MM.1S (cell line): ENCODE data around the gene MRPS27.

ENCODE experiments used
- DNase-seq: peaks from one replicate; pipeline ENCODE4 v3.0.0-alpha.2; 2015
- H2AFZ ChIP-seq: fragments of 300-600 bp; sonication (generic); 2 replicates; pipeline ENCODE4 v1.6.0; 2016; ENCODE audit warnings: antibody characterized with exemption, low read length
- H3F3A ChIP-seq: fragments of 300-600 bp; sonication (generic); 2 replicates; pipeline ENCODE4 v1.6.1; 2016; ENCODE audit warnings: mild to moderate bottlenecking, antibody characterized with exemption, low read length, moderate library complexity, mixed read lengths; ENCODE audit not compliant: insufficient read depth
- H3K27ac ChIP-seq: fragments of 300-600 bp; sonication (generic); 2 replicates; pipeline ENCODE4 v1.5.1; 2016; ENCODE audit warnings: mild to moderate bottlenecking, low read length
- H3K27me3 ChIP-seq: fragments of 300-600 bp; sonication (generic); replicated peaks from 2 replicates; pipeline ENCODE4 v1.6.0; 2016; ENCODE audit warnings: low read length; ENCODE audit not compliant: insufficient read depth
- H3K36me3 ChIP-seq: fragments of 300-600 bp; sonication (generic); replicated peaks from 2 replicates; pipeline ENCODE4 v1.6.1; 2016; ENCODE audit warnings: mild to moderate bottlenecking, low read length, mixed read lengths; ENCODE audit not compliant: insufficient read depth
- H3K4me1 ChIP-seq: fragments of 300-600 bp; sonication (generic); 2 replicates; pipeline ENCODE4 v1.6.1; 2016; ENCODE audit warnings: low read length, mixed read lengths
- H3K4me2 ChIP-seq: fragments of 300-600 bp; sonication (generic); 2 replicates; pipeline ENCODE4 v1.6.0; 2016; ENCODE audit warnings: low read depth, low read length
- H3K4me3 ChIP-seq: fragments of 300-600 bp; sonication (generic); 2 replicates; pipeline ENCODE4 v1.5.1; 2016; ENCODE audit warnings: low read length, mixed read lengths
- H3K79me2 ChIP-seq: fragments of 300-600 bp; sonication (generic); 2 replicates; pipeline ENCODE4 v1.6.1; 2016; ENCODE audit warnings: mixed run types, low read length, mixed read lengths
- H3K9ac ChIP-seq: fragments of 300-600 bp; sonication (generic); 2 replicates; pipeline ENCODE4 v1.6.1; 2016; ENCODE audit warnings: low read length, mixed read lengths
- H3K9me2 ChIP-seq: fragments of 300-600 bp; sonication (generic); replicated peaks from 2 replicates; pipeline ENCODE4 v1.6.1; 2016; ENCODE audit warnings: mild to moderate bottlenecking, low read length, mixed read lengths; ENCODE audit not compliant: insufficient read depth
- H3K9me3 ChIP-seq: fragments of 300-600 bp; sonication (generic); replicated peaks from 2 replicates; pipeline ENCODE4 v1.6.1; 2016; ENCODE audit warnings: mild to moderate bottlenecking, low read length, mixed read lengths; ENCODE audit not compliant: insufficient read depth
- H4K20me1 ChIP-seq: fragments of 300-600 bp; sonication (generic); 2 replicates; pipeline ENCODE4 v1.6.1; 2016; ENCODE audit warnings: mild to moderate bottlenecking, low read length, moderate library complexity, mixed read lengths; ENCODE audit not compliant: insufficient read depth
- EZH2 ChIP-seq: fragments of 300-600 bp; sonication (generic); optimal IDR thresholded peaks from 2 replicates; pipeline ENCODE3; 2017; ENCODE audit warnings: low read depth, mild to moderate bottlenecking, antibody characterized with exemption, low read length, mixed read lengths
- EZH2phosphoT487 ChIP-seq: fragments of 300-600 bp; sonication (generic); IDR thresholded peaks from 2 replicates; pipeline ENCODE4 v1.6.1; 2018; ENCODE audit warnings: antibody characterized with exemption, low read length
- TF ChIP-seq, protein P1 (sequence below): fragments of 300-600 bp; sonication (generic); IDR thresholded peaks from 2 replicates; pipeline ENCODE4 v1.5.1; 2016; ENCODE audit warnings: antibody characterized with exemption, low read length, mixed read lengths

The MRPS27 gene

DNA sequence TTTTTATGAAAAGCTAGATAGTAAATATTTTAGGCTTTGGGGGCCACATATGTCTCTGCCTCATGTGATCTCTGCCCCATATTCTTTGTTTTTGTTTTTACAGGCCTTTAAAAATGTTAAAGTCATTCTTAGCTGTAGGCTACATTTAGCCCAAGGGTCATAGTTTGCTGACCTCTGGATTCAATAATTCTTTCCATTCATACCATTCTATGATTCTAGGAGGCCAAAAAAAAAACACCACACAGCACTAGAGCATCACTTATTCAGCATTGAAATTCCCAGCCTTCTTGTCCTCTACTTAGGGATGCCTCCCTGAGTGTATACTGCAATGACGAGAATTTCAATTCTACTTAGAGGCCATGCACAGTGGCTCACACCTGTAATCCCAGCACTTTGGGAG is 17.1 kb upstream of the MRPS27 start:
- Histone ChIP-seq H2AFZ (no peak overlapping the region), H3K27me3 (no peaks in the 10 kb centered on the region), H3K9me3 (no peaks in the 10 kb centered on the region), H3K4me3 (no peak overlapping the region), H3K4me1 (no peaks in the 10 kb centered on the region), H4K20me1 (no peaks in the 10 kb centered on the region), H3F3A (no peaks in the 10 kb centered on the region), H3K27ac (no peak overlapping the region), H3K36me3 (0 out of 2 replicates have a peak, but pooled peaks cover 4% of the 10 kb centered on the region), H3K4me2 (no peak overlapping the region), H3K9ac (no peak overlapping the region), H3K9me2 (no peaks in the 10 kb centered on the region), H3K79me2 (no peaks in the 10 kb centered on the region)
- no peak for DNase-seq
- TF ChIP-seq EZH2phosphoT487, result no peak

GRCh38 chr5:72330712-72331111 is 10.7 kb upstream of the MRPS27 start:
- H2AFZ ChIP-seq, result no peak overlapping the region
- no peaks in the 10 kb centered on the region for H3F3A ChIP-seq
- H3K27me3 ChIP-seq, result no peaks in the 10 kb centered on the region
- no peaks in the 10 kb centered on the region for H3K9me3 ChIP-seq
- H4K20me1 ChIP-seq, result no peaks in the 10 kb centered on the region
- no peak overlapping the region for H3K4me3 ChIP-seq
- no peak for DNase-seq
- no peaks in the 10 kb centered on the region for H3K4me1 ChIP-seq
- 0 out of 2 replicates have a peak, but pooled peaks cover 4% of the 10 kb centered on the region for H3K36me3 ChIP-seq
- no peak overlapping the region for H3K9ac ChIP-seq
- H3K4me2 ChIP-seq, result no peak overlapping the region
- TF ChIP-seq, protein P1, sequence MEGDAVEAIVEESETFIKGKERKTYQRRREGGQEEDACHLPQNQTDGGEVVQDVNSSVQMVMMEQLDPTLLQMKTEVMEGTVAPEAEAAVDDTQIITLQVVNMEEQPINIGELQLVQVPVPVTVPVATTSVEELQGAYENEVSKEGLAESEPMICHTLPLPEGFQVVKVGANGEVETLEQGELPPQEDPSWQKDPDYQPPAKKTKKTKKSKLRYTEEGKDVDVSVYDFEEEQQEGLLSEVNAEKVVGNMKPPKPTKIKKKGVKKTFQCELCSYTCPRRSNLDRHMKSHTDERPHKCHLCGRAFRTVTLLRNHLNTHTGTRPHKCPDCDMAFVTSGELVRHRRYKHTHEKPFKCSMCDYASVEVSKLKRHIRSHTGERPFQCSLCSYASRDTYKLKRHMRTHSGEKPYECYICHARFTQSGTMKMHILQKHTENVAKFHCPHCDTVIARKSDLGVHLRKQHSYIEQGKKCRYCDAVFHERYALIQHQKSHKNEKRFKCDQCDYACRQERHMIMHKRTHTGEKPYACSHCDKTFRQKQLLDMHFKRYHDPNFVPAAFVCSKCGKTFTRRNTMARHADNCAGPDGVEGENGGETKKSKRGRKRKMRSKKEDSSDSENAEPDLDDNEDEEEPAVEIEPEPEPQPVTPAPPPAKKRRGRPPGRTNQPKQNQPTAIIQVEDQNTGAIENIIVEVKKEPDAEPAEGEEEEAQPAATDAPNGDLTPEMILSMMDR, result no peak
- TF ChIP-seq EZH2phosphoT487 (no peak), EZH2 (no peak)
- no peak overlapping the region for H3K27ac ChIP-seq
- H3K9me2 ChIP-seq, result no peaks in the 10 kb centered on the region
- H3K79me2 ChIP-seq, result no peaks in the 10 kb centered on the region

- no peaks in the 10 kb centered on the region for H4K20me1 ChIP-seq
- no peaks in the 10 kb centered on the region for H3K4me1 ChIP-seq
- DNase-seq, result no peak
- no peak for TF ChIP-seq EZH2phosphoT487
- no peak for TF ChIP-seq EZH2
- TF ChIP-seq, protein P1, result no peak
- no peaks in the 10 kb centered on the region for H3K9me3 ChIP-seq
- 0 out of 2 replicates have a peak, but pooled peaks cover 2% of the 10 kb centered on the region for H3K36me3 ChIP-seq
- no peak overlapping the region for H3K4me3 ChIP-seq
- H3K27ac ChIP-seq, result no peak overlapping the region
- H3K9ac ChIP-seq, result no peak overlapping the region
- no peaks in the 10 kb centered on the region for H3K9me2 ChIP-seq
- H3F3A ChIP-seq, result no peaks in the 10 kb centered on the region; the same call in 1 of the 2 replicates
- no peaks in the 10 kb centered on the region for H3K27me3 ChIP-seq
- no peak overlapping the region for H3K4me2 ChIP-seq
- H3K79me2 ChIP-seq, result no peaks in the 10 kb centered on the region
- H2AFZ ChIP-seq, result no peak overlapping the region
Observed at GRCh38 chr5:72328172-72328571, 8.1 kb upstream of the MRPS27 start.

GRCh38 chr5:72326306-72326649 is 6.2 kb upstream of the MRPS27 start:
- H3K36me3 ChIP-seq, result no peaks in the 10 kb centered on the region
- H3K9me2 ChIP-seq, result no peaks in the 10 kb centered on the region
- no peak for DNase-seq
- no peak for TF ChIP-seq EZH2phosphoT487
- TF ChIP-seq, protein P1, result no peak
- no peak for TF ChIP-seq EZH2
- no peak overlapping the region for H2AFZ ChIP-seq
- no peaks in the 10 kb centered on the region for H4K20me1 ChIP-seq
- H3K27me3 ChIP-seq, result no peaks in the 10 kb centered on the region
- 0 out of 2 replicates have a peak, but pooled peaks cover under 1% of the 10 kb centered on the region for H3K79me2 ChIP-seq
- H3K4me3 ChIP-seq, result no peak overlapping the region
- H3K9ac ChIP-seq, result no peak overlapping the region
- H3F3A ChIP-seq, result no peaks in the 10 kb centered on the region; the same call in 1 of the 2 replicates
- no peaks in the 10 kb centered on the region for H3K4me1 ChIP-seq
- H3K4me2 ChIP-seq, result no peak overlapping the region
- no peak overlapping the region for H3K27ac ChIP-seq
- H3K9me3 ChIP-seq, result no peaks in the 10 kb centered on the region
